Mesodermal cell (in vitro differentiated cells): ENCODE data around the gene CACNA1A.

Experiments used
- H3K27ac ChIP-seq: 2 replicates; pipeline ENCODE4 v1.7.0; 2013; ENCODE audit warnings: mild to moderate bottlenecking, low read depth, low read length, moderate library complexity; ENCODE audit not compliant: severe bottlenecking
- H3K36me3 ChIP-seq: 2 replicates; pipeline ENCODE4 v1.7.1; 2013; ENCODE audit warnings: mild to moderate bottlenecking, low read length, moderate library complexity; ENCODE audit not compliant: control insufficient read depth, insufficient read depth
- H3K4me1 ChIP-seq: one replicate; pipeline ENCODE4 v1.7.1; 2013; ENCODE audit warnings: mild to moderate bottlenecking, low read length; ENCODE audit not compliant: insufficient read depth, control insufficient read depth, poor library complexity, severe bottlenecking
- H3K4me3 ChIP-seq: 2 replicates; pipeline ENCODE4 v1.7.0; 2013; ENCODE audit warnings: low read length, control low read depth, mild to moderate bottlenecking; ENCODE audit not compliant: insufficient read depth, poor library complexity, severe bottlenecking; ENCODE audit errors: extremely low read depth
- H3K9me3 ChIP-seq: 2 replicates; pipeline ENCODE4 v1.7.1; 2013; ENCODE audit warnings: mild to moderate bottlenecking, low read length, moderate library complexity; ENCODE audit not compliant: control insufficient read depth
- WGBS, 2 experiments: methylation state at CpG; one replicate each; pipeline ENCODE4 v1.1.5; 2013; ENCODE audit warnings: missing lambda C conversion rate in 2 of 2; ENCODE audit not compliant: insufficient coverage in 2 of 2; 5-methylcytosine and 5-hydroxymethylcytosine counted together

Gene CACNA1A

GRCh38 chr19:13228561-13228960 is 277.7 kb downstream of the CACNA1A start:
- H3K9me3 ChIP-seq = no peaks in the 10 kb centered on the region
- H3K36me3 ChIP-seq = no peaks in the 10 kb centered on the region
- no peak overlapping the region for H3K27ac ChIP-seq
- peaks cover 3% of the 10 kb centered on the region for H3K4me1 ChIP-seq
- WGBS, 2 experiments = 94 to 96% methylated on average over 5 to 6 of the region's 7 CpGs
- H3K4me3 ChIP-seq = no peak overlapping the region

GRCh38 chr19:13226983-13227382 is 279.3 kb downstream of the CACNA1A start:
- no peaks in the 10 kb centered on the region for H3K9me3 ChIP-seq
- H3K27ac ChIP-seq = no peak overlapping the region
- no peak overlapping the region for H3K4me3 ChIP-seq
- peaks cover 3% of the 10 kb centered on the region for H3K4me1 ChIP-seq
- WGBS, 2 experiments = 92% methylated on average over 10 to 11 of the region's 14 CpGs
- H3K36me3 ChIP-seq = no peaks in the 10 kb centered on the region

- Histone ChIP-seq H3K4me1 (no peaks in the 10 kb centered on the region), H3K4me3 (no peak overlapping the region), H3K27ac (no peak overlapping the region), H3K36me3 (no peaks in the 10 kb centered on the region), H3K9me3 (no peaks in the 10 kb centered on the region)
- WGBS, 2 experiments = 90% methylated on average over 14 to 18 of the region's 26 CpGs
Observed at GRCh38 chr19:13225973-13226865, 280.1 kb downstream of the CACNA1A start.

- H3K4me1 ChIP-seq = no peaks in the 10 kb centered on the region
- no peaks in the 10 kb centered on the region for H3K9me3 ChIP-seq
- H3K4me3 ChIP-seq = no peak overlapping the region
- H3K36me3 ChIP-seq = no peaks in the 10 kb centered on the region
- WGBS, 2 experiments = 79 to 84% methylated on average over 8 to 9 of the region's 9 CpGs
- no peak overlapping the region for H3K27ac ChIP-seq
Observed at GRCh38 chr19:13225085-13225484, 281.2 kb downstream of the CACNA1A start.

GRCh38 chr19:13220847-13221246 is 285.4 kb downstream of the CACNA1A start:
- 56 to 80% methylated on average over 2 of the region's 2 CpGs for WGBS, 2 experiments
- no peak overlapping the region for H3K4me3 ChIP-seq
- peaks cover 5% of the 10 kb centered on the region for H3K4me1 ChIP-seq
- H3K9me3 ChIP-seq = no peaks in the 10 kb centered on the region
- no peaks in the 10 kb centered on the region for H3K36me3 ChIP-seq
- no peak overlapping the region for H3K27ac ChIP-seq

- no peak overlapping the region for H3K4me3 ChIP-seq
- no peaks in the 10 kb centered on the region for H3K36me3 ChIP-seq
- H3K9me3 ChIP-seq = no peaks in the 10 kb centered on the region
- peaks cover 5% of the 10 kb centered on the region for H3K4me1 ChIP-seq
- H3K27ac ChIP-seq = no peak overlapping the region
- WGBS, 2 experiments = 90% methylated on average over 15 to 17 of the region's 19 CpGs
Observed at GRCh38 chr19:13215572-13216380, 290.5 kb downstream of the CACNA1A start.

- Histone ChIP-seq H3K4me3 (no peak overlapping the region), H3K36me3 (no peaks in the 10 kb centered on the region), H3K4me1 (peaks cover 5% of the 10 kb centered on the region), H3K27ac (no peak overlapping the region), H3K9me3 (no peaks in the 10 kb centered on the region)
- WGBS, 2 experiments = 88 to 93% methylated on average over 16 to 19 of the region's 19 CpGs
Observed at GRCh38 chr19:13214036-13214730, 292.1 kb downstream of the CACNA1A start.

- Histone ChIP-seq H3K36me3 (no peaks in the 10 kb centered on the region), H3K27ac (no peak overlapping the region), H3K9me3 (no peaks in the 10 kb centered on the region), H3K4me1 (peaks cover 5% of the 10 kb centered on the region), H3K4me3 (no peak overlapping the region)
- 60 to 63% methylated on average over 3 to 5 of the region's 7 CpGs for WGBS, 2 experiments
Observed at GRCh38 chr19:13212759-13213330, 293.4 kb downstream of the CACNA1A start.

GRCh38 chr19:13211426-13212308 is 294.6 kb downstream of the CACNA1A start:
- Histone ChIP-seq H3K27ac (no peak overlapping the region), H3K4me1 (no peaks in the 10 kb centered on the region), H3K4me3 (no peak overlapping the region), H3K9me3 (no peaks in the 10 kb centered on the region), H3K36me3 (no peaks in the 10 kb centered on the region)
- WGBS, 2 experiments = 82 to 91% methylated on average over 8 to 13 of the region's 16 CpGs
